Stimulated activated CD4-positive, alpha-beta T cell treated with anti-CD3 and anti-CD28 coated beads, Interleukin-1b, Interleukin-23, amount 100 ng/mL, for 24 hours (primary cell): ENCODE results near the gene FRMD5.

ENCODE experiments used
- DNase-seq, 4 experiments: peaks; one replicate each; pipeline ENCODE4 v3.0.0-alpha.2; 2020; ENCODE audit warnings: low read depth in 4 of 4, low spot score in 1 of 4

FRMD5 gene

GRCh38 chr15:43931790-43932435 is 263.2 kb downstream of the FRMD5 start:
- no peak for DNase-seq

- DNase-seq, result no peak
Observed at GRCh38 chr15:43931119-43931518, 264.0 kb downstream of the FRMD5 start.

- no peak for DNase-seq
Observed at GRCh38 chr15:43930556-43930955, 264.5 kb downstream of the FRMD5 start.

- no peak for DNase-seq
Observed at GRCh38 chr15:43930079-43930478, 265.0 kb downstream of the FRMD5 start.

GRCh38 chr15:43928152-43928551 is 266.9 kb downstream of the FRMD5 start:
- no peak for DNase-seq

GRCh38 chr15:43927203-43927602 is 267.9 kb downstream of the FRMD5 start:
- DNase-seq, result no peak

- no peak for DNase-seq
Observed at GRCh38 chr15:43923553-43923952, 271.5 kb downstream of the FRMD5 start.

GRCh38 chr15:43922021-43922420 is 273.1 kb downstream of the FRMD5 start:
- DNase-seq, result no peak

- DNase-seq, result no peak
Observed at GRCh38 chr15:43920815-43921214, 274.3 kb downstream of the FRMD5 start.

- DNase-seq, result no peak
Observed at GRCh38 chr15:43920254-43920600, 274.8 kb downstream of the FRMD5 start.

GRCh38 chr15:43919540-43920253 is 275.4 kb downstream of the FRMD5 start:
- no peak for DNase-seq

GRCh38 chr15:43918717-43919116 is 276.4 kb downstream of the FRMD5 start:
- DNase-seq, result no peak

- no peak for DNase-seq
Observed at GRCh38 chr15:43916326-43916660, 278.8 kb downstream of the FRMD5 start.

GRCh38 chr15:43915631-43916325 is 279.3 kb downstream of the FRMD5 start:
- DNase-seq, result no peak

GRCh38 chr15:43913941-43914340 is 281.1 kb downstream of the FRMD5 start:
- no peak for DNase-seq

- DNase-seq, result no peak
Observed at GRCh38 chr15:43913026-43913780, 281.9 kb downstream of the FRMD5 start.

- no peak for DNase-seq
Observed at GRCh38 chr15:43912208-43912607, 282.9 kb downstream of the FRMD5 start.

GRCh38 chr15:43911235-43911781 is 283.8 kb downstream of the FRMD5 start:
- no peak for DNase-seq

GRCh38 chr15:43908516-43909050 is 286.5 kb downstream of the FRMD5 start:
- no peak for DNase-seq

- DNase-seq, result no peak
Observed at GRCh38 chr15:43905755-43906154, 289.3 kb downstream of the FRMD5 start.

- peak; percentile 25 to 39 (median 34) for DNase-seq
Observed at GRCh38 chr15:43903864-43904290, 291.2 kb downstream of the FRMD5 start.
